Activated CD4-positive, alpha-beta T cell treated with anti-CD3 and anti-CD28 coated beads for 4 hours (primary cell): Measurements from ENCODE around the gene NXPE4.
"Not testable (repeated sequence)": the region's sequence is repeated elsewhere in the genome, so short reads cannot be mapped to it uniquely, and the experiment has no call there.

Experiments used
- DNase-seq, 2 donors: peaks; one replicate each; pipeline ENCODE4 v3.0.0-alpha.2; 2020

NXPE4 gene

GRCh38 chr11:114595571-114595970 lies at the start of gene NXPE4:
TSS of gene NXPE4 (minus strand) at chr11:114595786. CDS start at chr11:114594759, 1,027 bp downstream.
- no peak for DNase-seq

GRCh38 chr11:114639440-114639839 lies 43.9 kb upstream of the NXPE4 start:
- not testable (repeated sequence) for DNase-seq

DNA sequence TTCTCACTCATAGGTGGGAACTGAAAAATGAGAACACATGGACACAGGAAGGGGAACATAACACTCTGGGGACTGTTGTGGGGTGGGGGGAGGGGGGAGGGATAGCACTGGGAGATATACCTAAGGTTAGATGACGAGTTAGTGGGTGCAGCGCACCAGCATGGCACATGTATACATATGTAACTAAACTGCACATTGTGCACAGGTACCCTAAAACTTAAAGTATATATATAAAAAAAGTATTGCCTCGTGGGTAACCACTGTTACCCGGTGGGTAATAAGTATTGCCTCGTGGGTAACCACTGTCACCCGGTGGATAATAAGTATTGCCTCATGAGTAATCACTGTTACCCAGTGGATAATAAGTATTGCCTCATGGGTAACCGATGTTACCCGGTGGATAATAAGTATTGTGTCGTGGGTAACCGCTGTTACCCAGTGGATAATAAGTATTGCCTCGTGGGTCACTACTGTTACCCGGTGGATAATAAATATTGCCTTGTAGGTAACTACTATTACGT lies 35.9 kb upstream of the NXPE4 start:
- DNase-seq, result not testable (repeated sequence)

- DNase-seq, result no peak
Measured at GRCh38 chr11:114625294-114625693, 29.7 kb upstream of the NXPE4 start.

DNA sequence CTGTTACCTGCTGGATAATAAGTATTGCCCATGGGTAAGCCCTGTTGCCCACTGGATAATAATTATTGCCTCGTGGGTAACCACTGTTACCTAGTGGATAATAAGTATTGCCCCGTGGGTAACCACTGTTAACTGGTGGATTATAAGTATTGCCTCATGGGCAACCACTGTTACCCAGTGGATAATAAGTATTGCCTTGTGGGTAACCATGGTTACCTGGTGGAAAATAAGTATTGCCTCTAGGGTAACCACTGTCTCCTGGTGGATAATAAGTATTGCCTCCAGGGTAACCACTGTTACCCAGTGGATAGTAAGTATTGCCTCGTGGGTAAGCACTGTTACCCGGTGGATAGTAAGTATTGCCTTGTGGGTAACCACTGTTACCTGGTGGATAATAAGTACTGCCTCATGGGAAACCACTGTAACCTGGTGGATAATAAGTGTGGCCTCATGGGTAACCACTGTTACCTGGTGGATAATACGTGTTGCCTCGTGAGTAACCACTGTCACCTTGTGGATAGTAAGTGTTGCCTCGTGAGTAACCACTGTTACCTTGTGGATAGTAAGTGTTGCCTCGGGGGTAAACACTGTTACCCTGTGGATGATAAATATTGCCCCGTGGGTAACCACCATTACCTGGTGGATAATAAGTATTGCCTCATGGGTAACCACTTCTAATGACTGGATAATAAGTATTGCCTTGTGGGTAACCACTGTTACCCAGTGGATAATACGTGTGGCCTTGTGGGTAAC lies 29.0 kb upstream of the NXPE4 start:
- no peak for DNase-seq

DNA sequence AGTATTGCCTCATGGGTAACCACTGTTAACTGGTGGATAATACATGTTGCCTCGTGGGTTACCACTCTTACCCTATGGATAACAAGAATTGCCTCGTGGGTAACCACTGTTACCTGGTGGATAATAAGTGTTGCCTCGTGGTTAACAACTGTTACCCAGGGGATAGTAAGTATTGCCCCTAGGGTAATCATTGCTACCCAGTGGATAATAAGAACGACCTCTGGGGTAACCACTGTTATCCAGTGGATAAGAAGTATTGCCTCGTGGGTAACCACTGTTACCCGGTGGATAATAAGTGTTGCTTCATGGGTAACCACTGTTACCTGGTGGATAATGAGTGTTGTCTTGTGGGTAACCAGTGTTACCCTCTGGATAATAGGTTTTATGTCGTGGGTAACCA lies 28.1 kb upstream of the NXPE4 start:
- no peak for DNase-seq

- DNase-seq, result no peak
Measured at GRCh38 chr11:114622858-114623257, 27.3 kb upstream of the NXPE4 start.

DNA sequence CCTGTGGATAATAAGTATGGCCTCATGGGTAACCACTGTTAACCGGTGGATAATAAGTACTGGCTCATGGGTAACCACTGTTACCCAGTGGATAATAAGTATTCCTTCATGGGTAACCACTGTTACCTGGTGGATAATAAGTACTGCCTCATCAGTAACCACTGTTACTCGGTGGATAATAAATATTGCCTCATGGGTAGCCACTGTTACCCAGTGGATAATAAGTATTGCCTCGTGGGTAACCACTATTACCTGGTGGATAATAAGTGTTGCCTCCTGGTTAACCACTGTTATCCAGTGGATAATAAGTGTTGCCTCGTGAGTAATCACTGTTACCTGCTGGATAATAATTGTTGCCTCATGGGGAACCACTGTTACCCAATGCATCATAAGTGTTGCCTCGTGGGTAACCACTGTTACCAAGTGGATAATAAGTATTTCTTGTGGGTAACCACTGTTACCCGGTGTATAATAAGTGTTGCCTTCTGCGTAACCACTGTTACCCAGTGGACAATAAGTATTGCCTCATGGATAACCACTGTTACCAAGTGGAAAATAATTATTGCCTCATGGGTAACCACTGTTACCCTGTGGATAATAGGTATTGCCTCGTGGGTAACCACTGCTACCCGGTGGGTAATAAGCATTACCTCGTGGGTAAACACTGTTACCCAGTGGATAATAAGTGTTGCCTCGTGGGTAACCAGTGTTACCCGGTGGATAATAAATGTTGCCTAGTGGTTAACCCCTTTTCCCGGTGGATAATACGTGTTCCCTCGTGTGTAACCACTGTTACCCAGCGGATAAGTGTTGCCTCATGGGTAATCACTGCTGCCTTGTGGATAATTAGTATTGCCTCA lies 26.6 kb upstream of the NXPE4 start:
- no peak for DNase-seq

- no peak for DNase-seq
Measured at GRCh38 chr11:114621072-114621471, 25.5 kb upstream of the NXPE4 start.

DNA sequence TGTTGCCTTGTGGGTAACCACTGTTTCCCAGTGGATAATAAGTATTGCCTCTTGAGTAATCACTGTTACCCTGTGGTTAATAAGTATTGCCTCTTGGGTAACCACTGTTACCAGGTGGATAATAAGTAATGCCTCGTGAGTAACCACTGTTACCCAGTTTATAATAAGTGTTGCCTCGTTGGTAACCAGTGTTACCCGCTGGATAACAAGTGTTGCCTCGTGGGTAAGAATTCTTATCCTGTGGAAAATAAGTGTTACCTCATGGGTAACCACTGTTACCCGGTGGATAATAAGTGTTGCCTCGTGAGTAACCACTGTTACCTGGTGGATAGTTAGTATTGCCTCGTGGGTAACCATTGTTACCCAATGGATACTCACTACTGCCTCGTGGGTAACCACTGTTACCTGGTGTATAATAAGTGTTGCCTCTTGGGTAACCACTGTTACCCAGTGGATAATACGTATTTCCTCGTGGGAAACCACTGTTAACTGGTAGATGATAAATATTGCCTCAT lies 24.1 kb upstream of the NXPE4 start:
- DNase-seq, result no peak

DNA sequence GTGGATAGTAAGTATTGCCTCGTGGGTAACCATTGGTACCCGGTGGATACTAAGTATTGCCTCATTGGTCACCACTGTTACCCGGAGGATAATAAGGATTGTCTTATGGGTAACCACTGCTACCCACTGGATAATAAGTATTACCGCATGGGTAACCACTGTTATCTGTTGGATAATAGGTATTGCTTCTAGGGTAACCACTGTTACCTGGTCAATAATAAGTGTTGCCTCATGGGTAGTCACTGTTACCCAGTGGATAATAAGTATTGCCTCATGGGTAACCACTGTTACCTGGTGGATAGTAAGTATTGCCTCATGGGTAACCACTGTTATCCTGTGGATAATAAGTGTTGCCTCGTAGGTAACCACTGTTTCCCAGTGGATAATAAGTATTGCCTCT lies 22.6 kb upstream of the NXPE4 start:
- no peak for DNase-seq

DNA sequence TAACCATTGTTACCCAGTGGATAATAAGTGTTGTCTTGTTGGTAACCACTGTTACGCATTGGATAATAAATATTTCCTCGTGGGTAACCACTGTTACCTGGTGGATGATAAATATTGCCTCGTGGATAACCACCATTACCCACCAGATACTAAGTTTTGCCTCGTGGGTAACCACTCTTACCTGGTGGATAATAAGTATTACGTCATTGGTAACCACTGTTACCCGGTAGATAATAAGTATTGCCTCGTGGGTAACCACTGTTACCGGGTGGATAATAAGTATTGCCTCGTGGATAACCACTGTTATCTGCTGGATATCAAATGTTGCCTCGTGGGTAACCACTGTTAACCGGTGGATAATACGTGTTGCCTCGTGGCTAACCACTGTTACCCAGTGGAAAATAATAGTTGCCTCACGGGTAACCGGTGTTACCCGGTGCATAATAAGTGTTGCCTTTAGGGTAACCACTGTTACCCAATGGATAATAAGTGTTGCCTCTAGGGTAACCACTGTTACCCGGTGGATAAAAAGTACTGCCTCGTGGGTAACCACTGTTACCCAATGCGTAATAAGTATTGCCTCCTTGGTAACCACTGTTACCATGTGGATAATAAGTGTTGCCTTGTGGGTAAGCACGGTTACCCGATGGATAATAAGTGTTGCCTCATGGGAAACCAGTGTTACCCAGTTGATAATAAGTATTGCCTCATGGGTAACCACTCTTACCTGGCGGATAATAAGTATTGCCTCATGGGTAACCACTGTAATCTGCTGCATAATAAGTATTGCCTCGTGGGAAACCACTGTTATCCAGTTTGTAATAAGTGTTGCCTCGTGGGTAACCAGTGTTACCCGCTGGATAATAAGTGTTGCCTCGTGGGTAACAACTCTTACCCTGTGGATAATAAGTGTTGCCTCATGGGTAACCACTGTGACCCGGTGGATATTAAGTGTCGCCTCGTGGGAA lies 21.9 kb upstream of the NXPE4 start:
- DNase-seq, result no peak

DNA sequence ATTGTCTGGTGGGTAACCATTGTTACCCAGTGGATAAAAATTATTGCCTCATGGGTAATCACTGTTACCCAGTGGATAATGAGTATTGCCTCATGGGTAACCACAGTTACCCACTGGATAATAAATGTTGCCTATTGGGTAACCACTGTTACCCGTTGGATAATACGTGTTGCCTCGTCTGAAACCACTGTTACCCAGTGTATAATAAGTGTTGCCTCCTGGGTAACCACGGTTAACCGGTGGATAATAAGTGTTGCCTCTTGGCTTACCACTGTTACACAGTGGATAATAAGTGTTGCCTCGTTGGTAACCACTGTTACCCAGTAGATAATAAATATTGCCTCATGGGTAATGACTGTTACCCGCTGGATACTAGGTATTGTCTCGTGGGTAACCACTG lies 20.9 kb upstream of the NXPE4 start:
- no peak for DNase-seq

DNA sequence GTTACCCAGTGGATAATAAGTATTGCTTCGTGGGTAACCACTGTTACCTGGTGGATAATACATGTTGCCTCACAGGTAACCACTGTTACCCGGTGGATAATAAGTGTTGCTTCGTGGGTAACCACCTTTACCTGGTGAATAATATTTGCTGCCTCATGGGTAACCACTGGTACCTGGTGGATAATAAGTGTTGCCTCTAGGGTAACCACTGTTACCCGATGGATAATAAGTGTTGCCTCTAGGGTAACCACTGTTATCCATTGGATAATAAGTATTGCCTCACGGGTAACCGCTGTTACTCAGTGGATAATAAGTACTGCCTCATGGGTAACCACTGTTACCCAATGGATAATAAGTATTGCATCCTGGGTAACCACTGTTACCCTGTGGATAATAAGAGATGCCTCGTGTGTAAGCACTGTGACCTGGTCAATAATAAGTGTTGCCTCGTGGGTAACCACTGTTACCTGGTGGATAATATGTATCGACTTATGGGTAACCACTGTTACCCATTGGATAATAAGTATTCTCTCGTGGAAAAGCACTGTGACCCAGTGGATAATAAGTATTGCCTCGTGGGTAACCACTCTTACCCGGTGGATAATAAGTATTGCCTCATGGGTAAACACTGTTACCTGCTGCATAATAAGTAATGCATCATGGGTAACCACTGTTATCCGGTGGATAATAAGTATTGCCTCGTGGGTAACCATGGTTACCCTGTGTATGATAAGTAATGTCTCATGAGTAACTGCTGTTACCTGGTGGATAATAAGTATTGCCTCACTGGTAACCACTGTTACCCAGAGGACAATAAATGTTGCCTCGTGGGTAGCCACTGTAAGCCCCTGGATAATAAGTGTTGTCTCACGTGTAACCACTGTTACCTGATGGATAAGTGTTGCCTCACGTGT lies 20.1 kb upstream of the NXPE4 start:
- DNase-seq, result no peak

GRCh38 chr11:114614127-114614720 lies 18.6 kb upstream of the NXPE4 start:
- DNase-seq, result no peak

DNA sequence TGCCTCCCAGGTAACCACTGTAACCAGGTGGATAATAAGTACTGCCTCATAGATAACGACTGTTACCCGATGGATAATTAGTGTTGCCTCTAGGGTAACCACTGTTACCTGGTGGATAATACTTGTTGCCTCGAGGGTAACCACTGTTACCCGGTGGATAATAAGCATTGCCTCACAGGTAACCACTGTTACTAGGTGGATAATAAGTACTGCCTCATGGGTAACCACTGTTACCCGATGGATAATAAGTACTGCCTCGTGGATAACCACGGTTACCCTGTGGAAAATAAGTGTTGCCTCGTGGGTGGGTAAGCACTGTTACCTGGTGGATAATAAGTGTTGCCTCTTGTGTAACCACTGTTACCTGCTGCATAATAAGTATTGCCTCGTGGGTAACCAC lies 17.5 kb upstream of the NXPE4 start:
- not testable (repeated sequence) for DNase-seq

GRCh38 chr11:114612686-114613085 lies 17.1 kb upstream of the NXPE4 start:
- no peak for DNase-seq

DNA sequence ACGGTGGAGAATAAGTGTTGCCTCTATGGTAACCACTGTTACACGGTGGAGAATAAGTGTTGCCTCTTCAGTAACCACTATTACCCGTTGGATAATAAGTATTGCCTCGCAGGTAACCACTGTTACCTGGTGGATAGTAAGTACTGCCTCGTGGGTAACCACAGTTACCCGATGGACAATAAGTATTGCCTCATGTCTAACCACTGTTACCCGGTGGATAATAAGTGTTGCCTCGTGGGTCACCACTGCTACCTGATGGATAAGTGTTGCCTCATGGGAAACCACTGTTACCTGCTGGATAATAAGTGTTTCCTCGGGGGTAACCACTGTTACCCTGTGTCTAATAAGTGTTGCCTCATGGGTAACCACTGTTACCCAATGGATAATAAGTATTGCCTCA lies 16.6 kb upstream of the NXPE4 start:
- not testable (repeated sequence) for DNase-seq

- DNase-seq, result no peak
Measured at GRCh38 chr11:114610984-114611944, 15.7 kb upstream of the NXPE4 start.

DNA sequence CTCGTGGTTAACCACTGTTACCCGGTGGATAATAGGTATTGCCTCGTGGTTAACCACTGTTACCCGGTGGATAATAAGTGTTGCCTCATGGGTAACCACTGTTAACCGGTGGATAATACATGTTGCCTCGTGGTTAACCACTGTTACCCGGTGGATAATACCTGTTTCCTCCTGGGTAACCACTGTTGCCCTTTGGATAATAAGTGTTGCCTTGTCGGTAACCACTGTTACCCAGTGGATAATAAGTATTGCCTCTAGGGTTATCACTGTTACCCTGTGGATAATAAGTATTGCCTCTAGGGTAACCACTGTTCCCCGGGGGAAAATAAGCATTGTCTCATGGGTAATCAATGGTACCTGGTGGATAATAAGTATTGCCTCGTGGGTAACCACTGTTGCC lies 15.0 kb upstream of the NXPE4 start:
- DNase-seq, result no peak
